ENCODE results near the gene OMD. TPM values are rescaled to one million over a fixed set of nuclear protein-coding genes. Genes with fewer than 3 reads are reported as not detected.

OMD gene
- total RNA-seq, 1 donor from 2014 or later, result not detected

DNA sequence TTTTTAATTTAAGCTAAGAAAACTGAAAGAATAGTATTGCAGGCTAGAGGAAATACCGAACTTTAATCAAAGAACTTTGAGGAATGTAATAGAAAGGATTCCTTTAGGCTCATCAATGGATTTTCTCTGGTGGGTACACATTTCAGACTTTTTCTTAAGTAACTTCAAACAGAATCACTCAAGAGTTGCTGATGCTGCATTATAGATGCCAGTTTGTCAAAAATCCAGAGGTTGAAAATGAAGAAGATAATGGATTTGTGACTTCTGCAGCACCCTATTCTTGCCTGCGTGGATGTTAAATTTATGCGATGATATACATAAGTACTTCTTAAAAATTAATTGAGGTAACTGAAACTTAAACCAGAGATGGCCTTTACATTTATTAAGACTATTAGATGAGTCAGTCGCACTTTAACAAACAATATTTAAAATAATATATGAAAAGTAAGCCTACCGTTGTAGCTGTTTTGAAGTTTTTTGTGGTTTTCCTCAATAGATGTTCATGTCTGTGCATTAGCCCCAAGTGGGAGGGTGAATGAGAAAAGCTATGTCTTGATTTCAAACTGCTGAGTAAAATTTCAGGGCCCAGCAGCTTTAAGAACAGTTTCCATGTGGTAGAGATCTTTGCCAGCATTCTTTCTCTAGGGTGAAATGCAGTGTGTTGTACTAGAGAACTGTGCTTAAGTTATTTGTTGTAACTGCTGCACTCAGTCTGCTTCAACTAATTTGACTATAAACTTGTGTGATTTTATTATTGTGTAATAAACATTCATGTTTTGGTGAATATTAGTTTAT lies 20.0 kb downstream of the OMD start, which contains the start of gene OGN:
OGN (minus strand) TSS at position 537 of the 795 bp plus-strand sequence. CDS start 1,171 bp downstream, outside the sequence.
- H3K4me1 Mint-ChIP-seq (ENCODE audit: unreplicated experiment), result peaks cover 5% of the 10 kb centered on the region

DNA sequence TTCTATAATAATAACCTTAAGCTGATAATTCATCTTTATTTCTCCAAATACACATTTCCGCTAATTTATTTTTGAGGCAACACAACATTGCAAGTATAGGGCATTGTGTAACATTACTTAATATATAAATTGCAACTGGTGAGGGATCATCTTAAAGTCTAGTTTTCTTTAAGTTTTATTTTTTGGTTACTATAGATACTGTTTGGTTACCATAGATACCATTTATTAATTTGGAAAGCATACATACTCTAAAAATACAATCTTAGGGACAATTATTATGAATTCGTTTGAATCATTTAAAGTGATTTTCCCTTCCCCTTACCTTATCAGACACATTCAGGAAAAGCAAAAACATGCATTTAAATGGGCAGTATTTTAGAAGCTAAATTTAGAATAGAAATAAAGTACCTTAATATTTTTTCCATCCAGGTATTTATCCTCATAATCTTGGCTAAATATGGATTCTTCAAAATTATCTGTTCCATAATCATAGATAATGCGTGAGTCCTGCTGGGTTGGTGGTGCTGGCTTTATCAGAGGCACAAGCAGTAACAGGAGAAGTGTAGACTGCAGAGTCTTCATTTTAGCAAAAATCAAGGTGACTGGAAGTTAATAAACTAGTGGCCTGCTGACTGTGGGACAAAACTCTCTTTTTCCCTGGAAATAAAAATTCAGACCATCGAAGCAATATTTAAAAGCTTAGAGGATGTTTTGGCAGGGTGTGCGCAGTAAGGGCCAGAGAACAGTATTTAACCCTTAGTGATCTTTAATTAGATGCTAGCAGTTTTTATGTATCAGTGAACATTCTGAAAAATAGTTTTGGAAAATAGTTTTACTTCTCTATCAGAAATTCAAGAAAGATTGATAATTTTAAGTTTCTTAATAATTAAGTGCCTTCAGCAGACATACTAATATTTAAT lies 21.2 kb downstream of the OMD start:
- TF ChIP-seq, protein P1, sequence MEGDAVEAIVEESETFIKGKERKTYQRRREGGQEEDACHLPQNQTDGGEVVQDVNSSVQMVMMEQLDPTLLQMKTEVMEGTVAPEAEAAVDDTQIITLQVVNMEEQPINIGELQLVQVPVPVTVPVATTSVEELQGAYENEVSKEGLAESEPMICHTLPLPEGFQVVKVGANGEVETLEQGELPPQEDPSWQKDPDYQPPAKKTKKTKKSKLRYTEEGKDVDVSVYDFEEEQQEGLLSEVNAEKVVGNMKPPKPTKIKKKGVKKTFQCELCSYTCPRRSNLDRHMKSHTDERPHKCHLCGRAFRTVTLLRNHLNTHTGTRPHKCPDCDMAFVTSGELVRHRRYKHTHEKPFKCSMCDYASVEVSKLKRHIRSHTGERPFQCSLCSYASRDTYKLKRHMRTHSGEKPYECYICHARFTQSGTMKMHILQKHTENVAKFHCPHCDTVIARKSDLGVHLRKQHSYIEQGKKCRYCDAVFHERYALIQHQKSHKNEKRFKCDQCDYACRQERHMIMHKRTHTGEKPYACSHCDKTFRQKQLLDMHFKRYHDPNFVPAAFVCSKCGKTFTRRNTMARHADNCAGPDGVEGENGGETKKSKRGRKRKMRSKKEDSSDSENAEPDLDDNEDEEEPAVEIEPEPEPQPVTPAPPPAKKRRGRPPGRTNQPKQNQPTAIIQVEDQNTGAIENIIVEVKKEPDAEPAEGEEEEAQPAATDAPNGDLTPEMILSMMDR (conservative IDR thresholded peaks at IDR 0.05), result no peak
- Mint-ChIP-seq H3K4me3 (no peak overlapping the region), H3K9me3 (no peaks in the 10 kb centered on the region), H3K36me3 (no peaks in the 10 kb centered on the region), H3K27me3 (no peaks in the 10 kb centered on the region), H3K27ac (no peak overlapping the region), H3K4me1 (ENCODE audit: unreplicated experiment) (peaks cover 5% of the 10 kb centered on the region)
- no peak for DNase-seq (ENCODE audit: extremely low spot score, unreplicated experiment)

More for the DNA sequence above, 20.0 kb downstream of the OMD start, which contains the start of gene OGN:
- no peak within 1 kb of the TSS for H3K27ac Mint-ChIP-seq
- TF ChIP-seq, protein P1 (conservative IDR thresholded peaks at IDR 0.05), result no peak
- no peak for DNase-seq (ENCODE audit: extremely low spot score, unreplicated experiment)
- no peaks in the 10 kb centered on the region for H3K36me3 Mint-ChIP-seq
- no peaks in the 10 kb centered on the region for H3K9me3 Mint-ChIP-seq
- H3K27me3 Mint-ChIP-seq, result no peaks in the 10 kb centered on the region
- H3K4me3 Mint-ChIP-seq, result no peak within 1 kb of the TSS

DNA sequence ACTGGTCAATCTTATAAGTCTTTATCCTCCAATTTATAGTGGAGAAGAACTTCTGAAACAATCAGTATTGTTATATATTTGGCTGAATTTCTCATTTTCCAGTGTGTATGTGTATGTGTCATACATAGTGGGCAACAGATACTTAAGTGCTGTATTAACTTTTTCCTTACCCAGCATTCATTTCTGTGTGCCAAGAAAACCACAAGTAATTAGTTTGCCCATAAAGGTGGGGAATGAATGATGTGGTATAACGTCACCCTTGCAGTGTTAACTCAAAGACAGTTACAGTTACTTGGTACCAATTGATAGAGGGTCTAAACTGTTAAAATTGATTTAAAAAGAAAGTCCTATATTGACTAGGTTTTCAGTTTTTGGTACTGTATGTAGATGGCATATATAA lies 21.9 kb downstream of the OMD start:
- Mint-ChIP-seq H3K4me3 (no peak overlapping the region), H3K4me1 (ENCODE audit: unreplicated experiment) (peaks cover 5% of the 10 kb centered on the region), H3K9me3 (no peaks in the 10 kb centered on the region), H3K27ac (no peak overlapping the region), H3K27me3 (no peaks in the 10 kb centered on the region), H3K36me3 (no peaks in the 10 kb centered on the region)
- no peak for DNase-seq (ENCODE audit: extremely low spot score, unreplicated experiment)
- TF ChIP-seq, protein P1 (conservative IDR thresholded peaks at IDR 0.05), result no peak

DNA sequence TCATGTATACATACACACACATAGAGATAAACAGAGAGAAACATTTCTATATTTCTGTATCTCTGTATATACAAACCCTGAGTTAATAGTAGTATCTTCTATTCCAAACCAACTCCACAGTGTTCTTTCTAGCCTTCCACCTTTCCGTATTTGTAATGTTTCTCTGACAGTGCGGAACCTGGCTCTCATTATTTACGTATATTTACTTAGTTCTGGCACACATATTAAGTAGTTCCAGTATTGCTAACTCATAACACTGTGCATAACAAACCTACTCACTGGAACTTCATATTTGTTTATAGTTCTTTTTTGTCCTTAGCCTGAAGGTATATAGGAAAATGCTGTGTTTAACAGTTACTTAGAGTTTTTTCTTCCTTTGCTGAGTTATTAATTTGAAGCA lies 26.4 kb downstream of the OMD start:
- no peak for DNase-seq (ENCODE audit: extremely low spot score, unreplicated experiment)
- Mint-ChIP-seq H3K27me3 (no peaks in the 10 kb centered on the region), H3K36me3 (no peaks in the 10 kb centered on the region), H3K9me3 (no peaks in the 10 kb centered on the region), H3K4me1 (ENCODE audit: unreplicated experiment) (no peaks in the 10 kb centered on the region), H3K27ac (no peak overlapping the region), H3K4me3 (no peak overlapping the region)
- TF ChIP-seq, protein P1 (conservative IDR thresholded peaks at IDR 0.05), result no peak

DNA sequence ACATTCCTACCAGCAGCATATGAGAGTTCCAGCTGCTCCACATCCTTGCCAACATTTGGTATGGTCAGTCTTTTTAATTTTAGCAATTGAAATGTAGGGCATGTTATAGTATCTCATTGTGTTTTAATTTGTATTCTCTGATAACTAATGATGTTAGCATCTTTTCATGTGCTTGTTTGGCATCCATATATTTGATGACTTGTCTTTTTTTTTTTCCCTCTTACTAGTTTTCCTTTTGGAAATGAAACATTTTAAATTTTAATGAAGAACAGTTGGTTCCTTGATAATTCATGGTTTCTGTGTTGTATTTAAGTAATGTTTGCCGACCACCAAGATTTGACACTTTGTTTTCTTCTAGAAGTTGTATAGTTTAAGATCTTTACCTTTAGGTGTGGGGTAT lies 28.7 kb downstream of the OMD start:
- no peaks in the 10 kb centered on the region for H3K9me3 Mint-ChIP-seq
- no peak overlapping the region for H3K27ac Mint-ChIP-seq
- no peaks in the 10 kb centered on the region for H3K4me1 Mint-ChIP-seq (ENCODE audit: unreplicated experiment)
- no peaks in the 10 kb centered on the region for H3K36me3 Mint-ChIP-seq
- no peaks in the 10 kb centered on the region for H3K27me3 Mint-ChIP-seq
- TF ChIP-seq, protein P1 (conservative IDR thresholded peaks at IDR 0.05), result no peak
- no peak for DNase-seq (ENCODE audit: extremely low spot score, unreplicated experiment)
- H3K4me3 Mint-ChIP-seq, result no peak overlapping the region

Data from type B pancreatic cell (in vitro differentiated cells).